Esophagus muscularis mucosa (tissue), 4 donors: ENCODE measurements around the gene TIMM17A. TPM values are rescaled to one million over a fixed set of nuclear protein-coding genes. Genes with fewer than 3 reads are reported as not detected.

Experiments
- DNase-seq: peaks from one replicate; pipeline ENCODE4 v3.0.0-alpha.2; 2017; ENCODE audit errors: extremely low spot score
- H3K27ac ChIP-seq, 4 donors: fragments of 200-600 bp; sonication (generic); replicated peaks in 1 of 4; 1 replicate in 3 of 4; 2 replicates in 1 of 4; pipeline ENCODE4 v1.5.1; 2016 to 2019; ENCODE audit warnings: mild to moderate bottlenecking in 1 of 4
- H3K27me3 ChIP-seq, 4 donors: fragments of 200-600 bp; sonication (generic); one replicate each; pipeline versions ENCODE4 v1.5.1 to v1.6.0; 2016 to 2019
- H3K36me3 ChIP-seq, 4 donors: fragments of 200-600 bp; sonication (generic); one replicate each; pipeline ENCODE4 v1.5.1; 2016 to 2019
- H3K4me1 ChIP-seq, 4 donors: fragments of 200-600 bp; sonication (generic); one replicate each; pipeline ENCODE4 v1.5.1; 2016 to 2019
- H3K4me3 ChIP-seq, 4 donors: fragments of 200-600 bp; sonication (generic); 1 replicate in 2 of 4; 2 replicates in 2 of 4; pipeline ENCODE4 v1.5.1; 2016 to 2019; ENCODE audit warnings: mild to moderate bottlenecking in 4 of 4, moderate library complexity in 1 of 4
- H3K9me3 ChIP-seq, 4 donors: fragments of 200-600 bp; sonication (generic); 1 replicate in 3 of 4; 2 replicates in 1 of 4; pipeline ENCODE4 v1.5.1; 2016 to 2019
- CTCF ChIP-seq, 3 experiments: fragments of 200-600 bp in 2 of 3; fragments of 450-650 bp in 1 of 3; sonication (generic) in 2 of 3; IDR thresholded peaks; one replicate each; pipeline ENCODE4 v1.5.1; 2017 to 2019; ENCODE audit warnings: antibody characterized with exemption in 3 of 3, mild to moderate bottlenecking in 2 of 3, moderate library complexity in 1 of 3
- EP300 ChIP-seq: sonication (generic); formaldehyde crosslinking; IDR thresholded peaks from one replicate; pipeline ENCODE4 v1.6.1; 2017; ENCODE audit warnings: antibody characterized with exemption
- POLR2A ChIP-seq: fragments of 450-650 bp; IDR thresholded peaks from one replicate; pipeline ENCODE4 v1.6.1; 2017; ENCODE audit warnings: antibody characterized with exemption, moderate library complexity, mild to moderate bottlenecking, low read depth
- POLR2AphosphoS5 ChIP-seq, 2 donors: sonication (generic); formaldehyde crosslinking; IDR thresholded peaks; one replicate each; pipeline ENCODE4 v1.6.1; 2017; ENCODE audit warnings: antibody characterized with exemption in 2 of 2
- WGBS: methylation state at CpG from one replicate; pipeline ENCODE4 v1.1.5; 2018; 5-methylcytosine and 5-hydroxymethylcytosine counted together
- intact Hi-C: fragments of 100-400 bp; cut with DNase I; formaldehyde crosslinking; loops from one replicate; pipeline ENCODE4 v1.15.1; 2023
- total RNA-seq, 4 donors: library from RNA; depleted of rRNA; stranded (reverse); fragments of >200 nt; gene quantifications; one replicate each; pipeline versions ENCODE4 v1.1.0 to v1.2.1, GENCODE V29; 2016

TIMM17A gene
- total RNA-seq, 4 donors from 2014 or later = 30.7 to 46.1 (median 32.4) TPM

- H3K27ac ChIP-seq = no peak overlapping the region
- peaks cover 0 to 12% (median 2%) of the 10 kb centered on the region in 4 donors for H3K4me1 ChIP-seq
- no peak for DNase-seq
- TF ChIP-seq CTCF (IDR thresholded peaks at IDR 0.05) (peak; percentile 76 to 87 (median 77)), POLR2A (no peak), EP300 (no peak), POLR2AphosphoS5 (IDR thresholded peaks at IDR 0.05) (no peak)
- 11% methylated on average over 5 of the region's 11 CpGs for WGBS
- no peaks in the 10 kb centered on the region for H3K9me3 ChIP-seq
- intact Hi-C loops = loop anchor here (1.0 to 5.0 kb wide), 2 partner anchors 108 to 126 kb away; no protein-coding TSS in a partner anchor
- H3K4me3 ChIP-seq = no peak overlapping the region
- peaks cover 12 to 40% (median 33%) of the 10 kb centered on the region in 4 donors for H3K36me3 ChIP-seq
- H3K27me3 ChIP-seq = no peaks in the 10 kb centered on the region
These were observed 54.2 kb downstream of the TIMM17A start for GRCh38 chr1:202009326-202010179.

- H3K4me1 ChIP-seq = peaks cover 0 to 12% (median 2%) of the 10 kb centered on the region in 4 donors
- TF ChIP-seq EP300 = no peak
- no peak for TF ChIP-seq CTCF (IDR thresholded peaks at IDR 0.05)
- TF ChIP-seq POLR2A = no peak
- no peak for TF ChIP-seq POLR2AphosphoS5 (IDR thresholded peaks at IDR 0.05)
- no peak within 1 kb of the TSS for H3K27ac ChIP-seq
- no peaks in the 10 kb centered on the region for H3K27me3 ChIP-seq
- peaks cover 4 to 34% (median 25%) of the 10 kb centered on the region in 4 donors for H3K36me3 ChIP-seq
- WGBS = 81% methylated on average over 11 of the region's 24 CpGs
- intact Hi-C loops = no loop called here
- peak within 1 kb of the TSS in 1 of 4 donors; percentile 16 for H3K4me3 ChIP-seq
- DNase-seq = no peak
- H3K9me3 ChIP-seq = no peaks in the 10 kb centered on the region
These were observed 55.1 kb downstream of the TIMM17A start, which contains the start of gene ELF3 for GRCh38 chr1:202010180-202011015. TSS of gene ELF3 (plus strand) at chr1:202010587. CDS start at chr1:202011137, 550 bp downstream.

- H3K9me3 ChIP-seq = no peaks in the 10 kb centered on the region
- peaks cover 0 to 25% (median 14%) of the 10 kb centered on the region in 4 donors for H3K36me3 ChIP-seq
- no peak for TF ChIP-seq POLR2A
- no peak for TF ChIP-seq EP300
- TF ChIP-seq CTCF (IDR thresholded peaks at IDR 0.05) = no peak
- TF ChIP-seq POLR2AphosphoS5 (IDR thresholded peaks at IDR 0.05) = no peak
- WGBS = 92% methylated on average over 11 of the region's 11 CpGs
- intact Hi-C loops = no loop called here
- no peaks in the 10 kb centered on the region for H3K27me3 ChIP-seq
- no peak overlapping the region for H3K27ac ChIP-seq
- peaks cover 0 to 5% (median 2%) of the 10 kb centered on the region in 4 donors for H3K4me1 ChIP-seq
- H3K4me3 ChIP-seq = no peak overlapping the region
- no peak for DNase-seq
These were observed 56.7 kb downstream of the TIMM17A start for GRCh38 chr1:202011994-202012393.

GRCh38 chr1:202012544-202013478, 57.5 kb downstream of the TIMM17A start:
- intact Hi-C loops = no loop called here
- H3K4me3 ChIP-seq = no peak overlapping the region
- H3K27me3 ChIP-seq = no peaks in the 10 kb centered on the region
- TF ChIP-seq POLR2AphosphoS5 (IDR thresholded peaks at IDR 0.05) (no peak), POLR2A (no peak), CTCF (IDR thresholded peaks at IDR 0.05) (no peak), EP300 (no peak)
- H3K27ac ChIP-seq = no peak overlapping the region
- H3K4me1 ChIP-seq = peaks cover 0 to 5% (median 2%) of the 10 kb centered on the region in 4 donors
- 91% methylated on average over 22 of the region's 35 CpGs for WGBS
- H3K9me3 ChIP-seq = no peaks in the 10 kb centered on the region
- H3K36me3 ChIP-seq = peaks cover 0 to 17% (median 6%) of the 10 kb centered on the region in 4 donors
- no peak for DNase-seq
